NB4 (cell line): ENCODE data around the gene OTUD7B.

ENCODE experiments used
- POLR2A ChIP-seq: IDR thresholded peaks from 2 replicates; pipeline ENCODE4 v1.6.1; 2011; ENCODE audit warnings: mild to moderate bottlenecking; ENCODE audit not compliant: insufficient read length; ENCODE audit errors: extremely low read depth
- TF ChIP-seq, protein P1 (sequence below): IDR thresholded peaks from one replicate; pipeline ENCODE4 v1.5.1; 2012; ENCODE audit warnings: low read depth, low read length

DNA sequence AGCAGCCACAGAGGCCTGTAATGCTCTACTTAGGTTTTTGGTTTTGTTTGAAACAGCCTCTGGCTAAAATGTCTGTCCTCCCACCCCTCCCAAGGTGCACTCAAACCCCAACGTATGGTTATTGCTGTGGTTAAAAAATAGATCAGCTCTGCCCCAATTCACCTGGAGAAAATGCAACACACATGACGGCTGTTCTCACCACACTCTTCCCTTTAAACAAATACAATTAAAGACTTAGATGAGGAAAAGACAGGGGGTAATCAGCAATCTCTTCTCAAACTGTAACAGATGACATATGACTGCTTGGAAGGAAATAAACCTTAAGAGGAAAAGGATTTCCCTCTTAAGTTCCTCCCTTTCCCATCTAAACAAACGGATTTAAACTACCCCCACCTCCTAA lies 67.6 kb downstream of the OTUD7B start:
- TF ChIP-seq, protein P1, sequence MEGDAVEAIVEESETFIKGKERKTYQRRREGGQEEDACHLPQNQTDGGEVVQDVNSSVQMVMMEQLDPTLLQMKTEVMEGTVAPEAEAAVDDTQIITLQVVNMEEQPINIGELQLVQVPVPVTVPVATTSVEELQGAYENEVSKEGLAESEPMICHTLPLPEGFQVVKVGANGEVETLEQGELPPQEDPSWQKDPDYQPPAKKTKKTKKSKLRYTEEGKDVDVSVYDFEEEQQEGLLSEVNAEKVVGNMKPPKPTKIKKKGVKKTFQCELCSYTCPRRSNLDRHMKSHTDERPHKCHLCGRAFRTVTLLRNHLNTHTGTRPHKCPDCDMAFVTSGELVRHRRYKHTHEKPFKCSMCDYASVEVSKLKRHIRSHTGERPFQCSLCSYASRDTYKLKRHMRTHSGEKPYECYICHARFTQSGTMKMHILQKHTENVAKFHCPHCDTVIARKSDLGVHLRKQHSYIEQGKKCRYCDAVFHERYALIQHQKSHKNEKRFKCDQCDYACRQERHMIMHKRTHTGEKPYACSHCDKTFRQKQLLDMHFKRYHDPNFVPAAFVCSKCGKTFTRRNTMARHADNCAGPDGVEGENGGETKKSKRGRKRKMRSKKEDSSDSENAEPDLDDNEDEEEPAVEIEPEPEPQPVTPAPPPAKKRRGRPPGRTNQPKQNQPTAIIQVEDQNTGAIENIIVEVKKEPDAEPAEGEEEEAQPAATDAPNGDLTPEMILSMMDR: no peak
- no peak for TF ChIP-seq POLR2A
